Measurements from ENCODE around the gene CKS1B.
A peak's percentile ranks its signal among the peaks of the same experiment; 100 is the strongest.
"Not testable (repeated sequence)": the region's sequence is repeated elsewhere in the genome, so short reads cannot be mapped to it uniquely, and the experiment has no call there.

CKS1B gene

GRCh38 chr1:154974808-154975408, 427 bp downstream of the CKS1B start:
- H3K9ac ChIP-seq (ENCODE audit: low read length): peak overlapping the region; percentile 98
- peak overlapping the region; percentile 92 for H3K4me3 ChIP-seq (ENCODE audit: low read length)
- H3K27me3 ChIP-seq (ENCODE audit: insufficient read depth, low read length, poor library complexity): no peaks in the 10 kb centered on the region
- peaks cover 11% of the 10 kb centered on the region for H3K4me1 ChIP-seq (ENCODE audit: control insufficient read depth, low read depth, low read length)
- peaks cover 48% of the 10 kb centered on the region for H3K79me2 ChIP-seq (ENCODE audit: control insufficient read depth, insufficient read depth, low read length)
- H2BK5ac ChIP-seq (ENCODE audit: low read length): peak overlapping the region; percentile 95
- H3K18ac ChIP-seq (ENCODE audit: low read length): peak overlapping the region; percentile 94
- peaks cover 5% of the 10 kb centered on the region for H3K36me3 ChIP-seq (ENCODE audit: control insufficient read depth, insufficient read depth, low read length)
- H3K4ac ChIP-seq (ENCODE audit: low read depth, low read length): peak overlapping the region; percentile 88
- no peak overlapping the region for H4K5ac ChIP-seq (ENCODE audit: low read length)
- no CpG with 5 or more reads among the region's 30 CpGs for WGBS (ENCODE audit: extremely low coverage, insufficient coverage, low lambda C conversion rate)
- no peak overlapping the region for H4K8ac ChIP-seq (ENCODE audit: low read depth, low read length)
- peak overlapping the region; percentile 98 for H3K56ac ChIP-seq (ENCODE audit: low read length)
- H3K79me1 ChIP-seq (ENCODE audit: low read length): peaks cover 4% of the 10 kb centered on the region
- peak overlapping the region; percentile 55 for H3K4me2 ChIP-seq (ENCODE audit: low read length)
- no peak overlapping the region for H2AK5ac ChIP-seq (ENCODE audit: low read length)
- DNase-seq: peak; percentile 98
- H2BK15ac ChIP-seq (replicated peaks; ENCODE audit: low read depth): no peak overlapping the region
- H3K27ac ChIP-seq (ENCODE audit: low read depth, low read length): peak overlapping the region; percentile 95
- H2BK120ac ChIP-seq (ENCODE audit: low read depth, low read length): no peak overlapping the region
- no peak overlapping the region for H3K23ac ChIP-seq (ENCODE audit: low read length)

GRCh38 chr1:154975409-154976059, 1.1 kb downstream of the CKS1B start:
- Histone ChIP-seq H2BK15ac (replicated peaks; ENCODE audit: low read depth) (no peak overlapping the region), H3K23ac (ENCODE audit: low read length) (peak overlapping the region; percentile 6), H3K9ac (ENCODE audit: low read length) (peak overlapping the region; percentile 98), H3K4me3 (ENCODE audit: low read length) (peak overlapping the region; percentile 92), H2AK5ac (ENCODE audit: low read length) (peak overlapping the region; percentile 89), H3K56ac (ENCODE audit: low read length) (peak overlapping the region; percentile 98), H4K8ac (ENCODE audit: low read depth, low read length) (no peak overlapping the region), H3K4me1 (ENCODE audit: control insufficient read depth, low read depth, low read length) (peaks cover 11% of the 10 kb centered on the region), H3K27ac (ENCODE audit: low read depth, low read length) (peak overlapping the region; percentile 95), H2BK120ac (ENCODE audit: low read depth, low read length) (peak overlapping the region; percentile 10), H3K79me2 (ENCODE audit: control insufficient read depth, insufficient read depth, low read length) (peaks cover 42% of the 10 kb centered on the region), H3K27me3 (ENCODE audit: insufficient read depth, low read length, poor library complexity) (no peaks in the 10 kb centered on the region), H3K79me1 (ENCODE audit: low read length) (peaks cover 4% of the 10 kb centered on the region), H3K18ac (ENCODE audit: low read length) (peak overlapping the region; percentile 94), H3K4ac (ENCODE audit: low read depth, low read length) (peak overlapping the region; percentile 43), H4K5ac (ENCODE audit: low read length) (no peak overlapping the region), H2BK5ac (ENCODE audit: low read length) (peak overlapping the region; percentile 61), H3K36me3 (ENCODE audit: control insufficient read depth, insufficient read depth, low read length) (peaks cover 5% of the 10 kb centered on the region), H3K4me2 (ENCODE audit: low read length) (peak overlapping the region; percentile 55)
- WGBS (ENCODE audit: extremely low coverage, insufficient coverage, low lambda C conversion rate): no CpG with 5 or more reads among the region's 24 CpGs
- DNase-seq: peak; percentile 71

GRCh38 chr1:154977762-154978161, 3.3 kb downstream of the CKS1B start:
- H3K4ac ChIP-seq (ENCODE audit: low read depth, low read length); H3K23ac ChIP-seq (ENCODE audit: low read length); H2BK5ac ChIP-seq (ENCODE audit: low read length); H3K4me2 ChIP-seq (ENCODE audit: low read length); H3K18ac ChIP-seq (ENCODE audit: low read length); H2BK15ac ChIP-seq (replicated peaks; ENCODE audit: low read depth); H2BK120ac ChIP-seq (ENCODE audit: low read depth, low read length); H3K27me3 ChIP-seq (ENCODE audit: insufficient read depth, low read length, poor library complexity); DNase-seq; H4K8ac ChIP-seq (ENCODE audit: low read depth, low read length); H3K36me3 ChIP-seq (ENCODE audit: control insufficient read depth, insufficient read depth, low read length); H2AK5ac ChIP-seq (ENCODE audit: low read length); H3K4me3 ChIP-seq (ENCODE audit: low read length); H3K79me1 ChIP-seq (ENCODE audit: low read length); H3K9ac ChIP-seq (ENCODE audit: low read length); H4K5ac ChIP-seq (ENCODE audit: low read length); H3K27ac ChIP-seq (ENCODE audit: low read depth, low read length); H3K4me1 ChIP-seq (ENCODE audit: control insufficient read depth, low read depth, low read length); H3K56ac ChIP-seq (ENCODE audit: low read length): not testable (repeated sequence)
- no CpG with 5 or more reads among the region's 3 CpGs for WGBS (ENCODE audit: extremely low coverage, insufficient coverage, low lambda C conversion rate)
- peaks cover 40% of the 10 kb centered on the region for H3K79me2 ChIP-seq (ENCODE audit: control insufficient read depth, insufficient read depth, low read length)

GRCh38 chr1:154978360-154978759, 3.9 kb downstream of the CKS1B start:
- H3K4me3 ChIP-seq (ENCODE audit: low read length): no peak overlapping the region
- H2BK5ac ChIP-seq (ENCODE audit: low read length): no peak overlapping the region
- H2AK5ac ChIP-seq (ENCODE audit: low read length): no peak overlapping the region
- H3K9ac ChIP-seq (ENCODE audit: low read length): no peak overlapping the region
- peaks cover 5% of the 10 kb centered on the region for H3K4me1 ChIP-seq (ENCODE audit: control insufficient read depth, low read depth, low read length)
- peaks cover 5% of the 10 kb centered on the region for H3K36me3 ChIP-seq (ENCODE audit: control insufficient read depth, insufficient read depth, low read length)
- peaks cover 4% of the 10 kb centered on the region for H3K79me1 ChIP-seq (ENCODE audit: low read length)
- H3K18ac ChIP-seq (ENCODE audit: low read length): no peak overlapping the region
- no peak overlapping the region for H2BK120ac ChIP-seq (ENCODE audit: low read depth, low read length)
- no peak overlapping the region for H2BK15ac ChIP-seq (replicated peaks; ENCODE audit: low read depth)
- H3K79me2 ChIP-seq (ENCODE audit: control insufficient read depth, insufficient read depth, low read length): peaks cover 40% of the 10 kb centered on the region
- no peak overlapping the region for H3K56ac ChIP-seq (ENCODE audit: low read length)
- DNase-seq: no peak
- H3K27ac ChIP-seq (ENCODE audit: low read depth, low read length): no peak overlapping the region
- H4K8ac ChIP-seq (ENCODE audit: low read depth, low read length): no peak overlapping the region
- no peaks in the 10 kb centered on the region for H3K27me3 ChIP-seq (ENCODE audit: insufficient read depth, low read length, poor library complexity)
- no peak overlapping the region for H3K4ac ChIP-seq (ENCODE audit: low read depth, low read length)
- WGBS (ENCODE audit: extremely low coverage, insufficient coverage, low lambda C conversion rate): no CpG with 5 or more reads among the region's 3 CpGs
- H4K5ac ChIP-seq (ENCODE audit: low read length): no peak overlapping the region
- H3K4me2 ChIP-seq (ENCODE audit: low read length): no peak overlapping the region
- H3K23ac ChIP-seq (ENCODE audit: low read length): no peak overlapping the region

- no CpG with 5 or more reads among the region's 6 CpGs for WGBS (ENCODE audit: extremely low coverage, insufficient coverage, low lambda C conversion rate)
- H3K4me3 ChIP-seq (ENCODE audit: low read length): no peak overlapping the region
- no peak overlapping the region for H2BK120ac ChIP-seq (ENCODE audit: low read depth, low read length)
- no peak overlapping the region for H3K4me2 ChIP-seq (ENCODE audit: low read length)
- DNase-seq: no peak
- no peak overlapping the region for H2AK5ac ChIP-seq (ENCODE audit: low read length)
- H3K79me1 ChIP-seq (ENCODE audit: low read length): peaks cover 6% of the 10 kb centered on the region
- no peak overlapping the region for H3K23ac ChIP-seq (ENCODE audit: low read length)
- H2BK5ac ChIP-seq (ENCODE audit: low read length): no peak overlapping the region
- H3K36me3 ChIP-seq (ENCODE audit: control insufficient read depth, insufficient read depth, low read length): peaks cover 5% of the 10 kb centered on the region
- H3K27me3 ChIP-seq (ENCODE audit: insufficient read depth, low read length, poor library complexity): no peaks in the 10 kb centered on the region
- peak overlapping the region; percentile 19 for H3K27ac ChIP-seq (ENCODE audit: low read depth, low read length)
- H3K4ac ChIP-seq (ENCODE audit: low read depth, low read length): no peak overlapping the region
- no peak overlapping the region for H4K5ac ChIP-seq (ENCODE audit: low read length)
- H3K56ac ChIP-seq (ENCODE audit: low read length): peak overlapping the region; percentile 93
- no peaks in the 10 kb centered on the region for H3K4me1 ChIP-seq (ENCODE audit: control insufficient read depth, low read depth, low read length)
- H3K9ac ChIP-seq (ENCODE audit: low read length): peak overlapping the region; percentile 70
- no peak overlapping the region for H3K18ac ChIP-seq (ENCODE audit: low read length)
- peaks cover 30% of the 10 kb centered on the region for H3K79me2 ChIP-seq (ENCODE audit: control insufficient read depth, insufficient read depth, low read length)
- H2BK15ac ChIP-seq (replicated peaks; ENCODE audit: low read depth): no peak overlapping the region
- no peak overlapping the region for H4K8ac ChIP-seq (ENCODE audit: low read depth, low read length)
Observed at GRCh38 chr1:154982341-154982740, 7.9 kb downstream of the CKS1B start.
